ENCODE measurements around the gene RBL1.
"Not testable (repeated sequence)": the region's sequence is repeated elsewhere in the genome, so short reads cannot be mapped to it uniquely, and the experiment has no call there.

Gene RBL1

DNA sequence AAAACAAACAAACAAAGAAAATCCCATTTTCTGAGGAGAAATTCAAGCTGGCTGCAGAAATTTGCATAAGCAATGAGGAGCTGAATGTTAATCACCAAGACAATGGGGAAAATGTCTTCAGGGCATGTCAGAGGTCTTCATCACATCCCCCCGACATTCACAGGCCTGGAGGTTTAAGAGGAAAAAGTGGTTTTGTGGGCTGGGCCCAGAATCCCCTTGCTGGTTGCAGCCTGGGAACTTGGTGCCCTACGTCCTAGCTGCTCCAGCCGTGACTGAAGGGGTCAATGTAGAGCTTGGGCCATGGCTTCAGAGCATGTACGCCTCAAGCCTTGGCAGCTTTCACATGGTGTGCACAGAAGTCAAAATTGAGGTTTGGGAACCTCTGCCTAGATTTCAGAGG is 101.6 kb downstream of the RBL1 start:
- DNase-seq (ENCODE audit: low spot score), result not testable (repeated sequence)

DNA sequence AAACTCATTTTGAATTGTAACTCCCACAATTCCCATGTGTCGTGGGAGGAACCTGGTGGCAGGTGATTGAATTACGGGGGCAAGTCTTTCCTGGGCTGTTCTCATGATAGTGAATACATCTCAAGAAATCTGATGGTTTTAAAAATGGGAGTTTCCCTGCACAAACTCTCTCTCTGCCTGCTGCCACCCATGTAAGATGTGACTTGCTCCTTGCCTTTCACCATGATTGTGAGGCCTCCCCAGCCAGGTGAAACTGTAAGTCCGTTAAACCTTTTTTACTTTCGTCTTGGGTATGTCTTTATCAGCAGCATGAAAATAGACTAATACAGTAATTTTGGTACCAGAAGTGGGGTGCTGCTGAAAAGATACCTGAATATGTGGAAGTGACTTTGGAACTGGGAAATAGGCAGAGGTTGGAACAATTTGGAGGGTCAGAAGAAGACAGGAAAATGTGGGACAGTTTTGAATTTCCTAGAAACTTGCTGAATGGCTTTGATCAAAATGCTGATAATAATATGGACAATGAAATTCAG is 102.9 kb downstream of the RBL1 start:
- no peak for DNase-seq (ENCODE audit: low spot score)

DNA sequence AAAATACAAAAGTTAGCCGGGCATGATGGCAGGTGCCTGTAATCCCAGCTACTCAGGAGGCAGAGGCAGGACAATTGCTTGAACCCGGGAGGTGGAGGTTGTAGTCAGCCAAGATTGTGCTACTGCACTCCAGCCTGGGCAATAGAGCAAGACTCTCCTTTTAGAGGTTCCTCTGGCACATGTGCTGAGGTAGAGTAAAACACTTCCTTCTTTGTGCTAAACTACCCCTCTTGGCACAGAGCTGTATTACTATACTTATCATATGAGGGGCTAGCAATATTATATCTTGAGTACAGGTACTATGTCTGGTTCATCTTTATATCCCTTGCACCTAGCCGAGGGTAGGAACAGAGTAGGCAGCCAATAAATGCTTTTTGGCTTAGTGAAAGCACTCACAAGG is 104.1 kb downstream of the RBL1 start:
- no peak for DNase-seq (ENCODE audit: low spot score)

DNA sequence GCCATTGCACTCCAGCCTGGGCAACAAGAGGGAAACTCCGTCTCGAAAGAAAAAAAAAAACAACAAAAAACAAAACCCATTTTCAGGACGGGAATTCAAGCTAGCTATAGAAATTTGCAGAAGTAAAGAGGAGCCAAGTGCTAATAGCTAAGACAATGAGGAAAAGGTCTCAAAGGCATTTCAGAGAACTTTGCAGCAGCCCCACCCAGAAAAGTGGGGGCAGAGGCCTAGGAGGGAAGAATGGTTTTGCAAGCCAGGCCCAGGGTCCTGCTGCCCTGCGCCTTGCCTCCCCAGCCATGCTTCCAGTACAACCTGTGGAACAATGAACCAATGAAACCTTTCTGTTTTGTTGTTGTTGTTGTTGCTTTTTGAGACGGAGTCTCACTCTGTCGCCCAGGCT is 106.0 kb downstream of the RBL1 start:
- DNase-seq (ENCODE audit: low spot score), result no peak

DNA sequence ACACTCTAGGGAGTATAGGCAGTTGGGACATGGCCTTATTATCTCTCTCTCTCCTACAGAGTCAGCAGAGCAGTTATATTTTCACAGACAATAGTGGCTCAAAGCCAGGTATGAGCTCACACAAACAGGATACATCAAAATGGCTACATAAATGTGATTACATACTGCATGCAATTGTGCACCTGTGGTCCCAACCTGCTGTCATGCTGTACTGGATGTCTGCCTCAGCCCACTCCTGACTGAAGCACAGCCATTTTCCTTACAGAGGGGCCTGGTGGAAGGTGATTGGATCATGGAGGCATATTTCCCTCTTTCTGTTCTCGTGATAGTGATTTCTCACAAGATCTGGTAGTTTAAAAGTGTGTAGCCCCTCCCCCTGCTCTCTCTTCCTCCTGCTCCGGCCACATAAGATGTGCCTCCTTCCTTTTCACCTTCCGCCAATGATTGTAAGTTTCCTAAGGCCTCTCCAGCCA is 107.3 kb downstream of the RBL1 start:
- no peak for DNase-seq (ENCODE audit: low spot score)

DNA sequence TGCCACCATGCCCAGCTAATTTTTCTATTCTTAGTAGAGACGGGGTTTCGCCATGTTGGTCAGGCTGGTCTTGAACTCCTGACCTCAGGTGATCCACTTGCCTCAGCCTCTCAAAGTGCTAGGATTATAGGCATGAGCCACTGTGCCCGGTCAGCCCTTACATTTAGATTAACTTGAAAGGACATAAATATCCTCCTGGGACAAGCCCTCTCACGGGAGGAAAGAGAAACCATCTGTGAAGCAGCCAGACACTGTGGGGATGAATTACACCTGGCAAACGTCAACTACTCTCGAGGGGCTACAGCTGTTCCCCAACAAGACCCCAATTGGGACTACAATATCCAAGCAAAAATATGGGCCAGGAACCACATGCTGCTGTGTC is 111.5 kb downstream of the RBL1 start:
- no peak for DNase-seq (ENCODE audit: low spot score)

DNA sequence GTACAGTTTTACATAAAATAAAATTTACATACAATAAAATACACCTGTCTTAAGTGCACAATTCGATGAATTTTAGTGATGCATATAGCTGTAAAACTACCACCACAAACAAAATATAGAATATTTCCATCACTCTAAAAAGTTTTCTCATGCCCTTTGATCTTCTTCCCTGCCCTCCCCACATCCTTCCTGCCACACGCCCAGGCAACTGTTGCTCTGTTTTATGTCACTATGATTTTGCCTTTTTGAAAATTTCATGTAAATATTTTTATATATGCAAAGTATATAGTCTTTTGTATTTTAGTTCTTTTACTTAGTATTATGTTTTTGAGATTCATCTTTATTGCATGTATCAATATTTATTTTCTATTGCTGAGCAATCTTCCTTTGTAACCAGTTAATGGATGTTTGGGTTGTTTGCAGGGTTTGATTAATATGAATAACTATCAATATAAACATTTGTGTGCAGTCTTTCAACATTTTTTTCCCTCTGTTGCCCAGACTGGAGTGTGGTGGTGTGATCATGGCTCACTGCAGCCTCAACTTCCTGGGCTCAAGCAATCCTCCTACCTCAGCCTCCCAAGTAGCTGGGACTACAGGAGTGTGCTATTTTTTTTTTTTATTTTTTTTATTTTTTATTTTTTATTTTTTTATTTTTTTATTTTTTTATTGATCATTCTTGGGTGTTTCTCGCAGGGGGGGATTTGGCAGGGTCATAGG is 120.5 kb downstream of the RBL1 start:
- no peak for DNase-seq (ENCODE audit: low spot score)

DNA sequence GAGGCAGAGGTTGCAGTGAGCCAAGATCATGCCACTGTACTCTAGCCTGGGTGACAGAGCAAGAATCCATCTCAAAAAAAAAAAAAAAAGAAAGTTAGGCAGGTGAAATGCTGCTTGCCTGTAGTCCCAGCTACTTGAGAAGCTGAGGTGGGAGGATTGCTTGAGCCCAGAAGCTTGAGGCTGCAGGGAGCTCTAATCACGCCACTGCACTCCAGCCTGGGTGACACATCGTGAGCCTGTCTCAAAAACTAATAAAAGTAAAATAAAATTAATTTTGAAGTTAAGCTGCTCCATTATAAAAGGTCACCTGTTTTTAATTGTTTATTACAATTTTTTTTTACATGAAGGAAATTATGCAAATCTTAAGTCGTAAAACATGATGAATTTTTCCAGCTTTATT is 121.1 kb downstream of the RBL1 start:
- no peak for DNase-seq (ENCODE audit: low spot score)

DNA sequence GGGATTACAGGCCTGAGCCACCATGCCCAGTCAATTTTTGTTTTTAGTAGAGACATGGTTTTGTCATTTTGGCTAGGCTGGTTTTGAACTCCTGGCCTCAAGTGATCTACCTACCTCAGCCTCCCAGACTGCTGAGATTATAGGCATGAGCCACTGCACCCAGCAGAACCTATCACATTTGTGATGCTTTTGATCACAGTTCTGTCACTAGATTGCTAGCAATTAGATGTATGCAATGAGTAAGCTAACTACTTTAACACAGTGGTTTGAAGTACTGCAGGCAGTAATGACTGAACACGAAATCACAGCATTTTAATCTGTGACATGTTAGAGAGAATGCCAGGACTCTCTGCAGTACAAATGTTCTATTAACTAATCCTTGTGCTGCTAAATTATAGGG is 124.7 kb downstream of the RBL1 start:
- DNase-seq (ENCODE audit: low spot score), result no peak

DNA sequence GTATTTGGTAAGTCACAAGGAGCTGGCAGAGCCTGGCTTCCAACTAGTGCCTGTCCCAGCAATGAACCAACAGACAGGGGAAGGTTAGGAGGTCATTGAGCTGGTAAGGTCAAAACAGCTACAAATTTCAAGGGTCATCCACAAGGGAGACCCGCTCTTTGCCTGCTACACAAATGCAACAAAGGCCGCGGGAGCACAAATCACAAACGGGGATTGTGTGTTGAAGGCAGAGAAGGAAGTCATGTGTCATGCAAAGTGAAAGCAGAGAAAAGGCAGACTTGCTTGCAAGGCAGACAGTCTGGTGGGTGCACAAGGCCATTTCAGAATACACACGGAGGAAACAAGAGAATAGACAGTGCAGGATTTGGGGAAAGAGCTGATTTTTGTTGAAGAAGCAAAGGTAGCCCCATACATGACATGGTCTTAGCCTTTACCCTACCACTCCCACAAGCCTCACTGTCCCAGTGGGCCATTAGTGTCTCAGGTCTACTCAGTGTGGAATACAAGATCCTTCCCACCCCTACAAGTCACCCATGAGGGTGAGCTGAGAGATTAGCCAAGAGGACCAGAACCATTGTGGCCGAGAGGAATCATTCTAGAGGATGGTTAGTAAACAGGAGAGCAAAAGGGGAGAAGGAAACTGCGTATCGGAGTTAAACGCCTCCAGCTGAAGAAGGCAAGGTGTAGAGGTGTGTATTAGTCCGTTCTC is 126.2 kb downstream of the RBL1 start:
- no peak for DNase-seq (ENCODE audit: low spot score)

DNA sequence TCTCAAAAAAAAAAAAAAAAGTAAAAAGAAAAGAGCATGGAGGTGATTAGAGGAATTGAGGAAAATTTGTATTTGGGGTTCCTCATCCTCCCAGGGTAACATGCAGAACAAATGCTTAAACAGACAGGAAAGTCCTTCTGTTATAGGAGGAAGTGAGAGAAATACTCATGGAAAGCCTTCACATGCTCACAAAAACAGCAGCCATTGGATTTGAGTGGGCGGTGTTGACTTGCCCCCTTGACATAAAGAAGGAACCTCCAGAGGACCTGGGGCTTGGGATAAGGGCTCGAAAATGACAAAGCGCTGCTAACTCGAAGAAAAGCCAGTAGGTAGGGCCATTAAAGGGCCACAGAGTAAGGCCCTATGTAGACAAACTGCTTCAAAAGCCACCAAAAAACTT is 126.7 kb downstream of the RBL1 start:
- DNase-seq (ENCODE audit: low spot score), result no peak

DNA sequence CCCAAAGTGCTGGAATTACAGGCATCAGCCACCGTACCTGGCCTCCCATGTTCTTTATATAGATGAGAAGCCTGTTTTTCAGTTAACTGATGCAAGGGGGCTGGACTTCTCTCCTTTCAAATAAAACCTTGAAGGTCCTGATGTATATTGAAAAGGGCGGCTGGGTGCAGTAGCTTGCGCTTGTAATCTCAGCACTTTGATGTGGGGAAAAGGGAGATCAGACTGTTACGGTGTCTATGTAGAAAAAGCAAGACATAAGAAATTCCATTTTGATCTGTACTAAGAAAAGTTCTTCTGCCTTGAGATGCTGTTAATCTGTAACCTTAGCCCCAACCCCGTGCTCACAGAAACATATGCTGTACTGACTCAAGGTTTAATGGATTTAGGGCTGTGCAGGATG is 128.2 kb downstream of the RBL1 start:
- DNase-seq (ENCODE audit: low spot score), result no peak

DNA sequence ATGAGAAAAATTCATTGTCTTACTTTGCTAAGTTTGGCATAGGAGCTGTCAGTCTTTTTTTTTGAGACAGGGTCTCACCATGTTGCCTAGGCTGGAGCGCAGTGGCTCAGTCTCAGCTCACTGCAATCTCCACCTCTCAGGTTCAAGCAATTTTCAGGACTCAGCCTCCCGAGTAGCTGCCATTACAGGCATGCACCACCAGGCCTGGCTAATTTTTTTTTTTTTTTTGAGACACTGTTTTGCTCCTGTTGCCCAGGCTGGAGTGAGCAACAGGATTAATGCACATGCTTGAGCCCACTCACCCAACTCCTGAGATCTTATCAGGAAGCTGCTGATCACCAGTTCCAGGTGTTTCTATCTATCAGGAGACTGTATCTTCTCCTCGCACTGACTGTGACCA is 128.8 kb downstream of the RBL1 start:
- DNase-seq (ENCODE audit: low spot score), result not testable (repeated sequence)

DNA sequence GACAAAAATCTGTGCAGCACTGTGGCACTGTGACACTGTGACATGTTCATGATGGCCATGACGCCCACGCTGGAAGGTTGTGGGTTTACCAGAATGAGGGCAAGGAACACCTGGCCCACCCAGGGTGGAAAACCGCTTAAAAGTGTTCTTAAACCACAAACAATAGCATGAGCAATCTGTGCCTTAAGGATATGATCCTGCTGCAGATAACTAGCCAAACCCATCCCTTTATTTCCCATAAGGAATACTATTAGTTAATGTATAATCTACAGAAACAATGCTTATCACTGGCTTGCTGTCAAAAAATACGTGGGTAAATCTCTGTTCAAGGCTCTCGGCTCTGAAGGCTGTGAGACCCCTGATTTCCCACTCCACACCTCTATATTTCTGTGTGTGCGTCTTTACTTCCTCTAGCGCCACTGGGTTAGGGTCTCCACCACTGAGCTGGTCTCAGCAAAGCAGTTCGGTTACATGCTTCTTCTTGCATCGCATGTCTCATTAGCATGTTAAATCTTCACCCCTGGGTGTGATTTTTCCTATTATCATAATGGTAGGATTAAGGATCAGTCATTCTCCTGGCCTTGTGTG is 133.3 kb downstream of the RBL1 start:
- not testable (repeated sequence) for DNase-seq (ENCODE audit: low spot score)

DNA sequence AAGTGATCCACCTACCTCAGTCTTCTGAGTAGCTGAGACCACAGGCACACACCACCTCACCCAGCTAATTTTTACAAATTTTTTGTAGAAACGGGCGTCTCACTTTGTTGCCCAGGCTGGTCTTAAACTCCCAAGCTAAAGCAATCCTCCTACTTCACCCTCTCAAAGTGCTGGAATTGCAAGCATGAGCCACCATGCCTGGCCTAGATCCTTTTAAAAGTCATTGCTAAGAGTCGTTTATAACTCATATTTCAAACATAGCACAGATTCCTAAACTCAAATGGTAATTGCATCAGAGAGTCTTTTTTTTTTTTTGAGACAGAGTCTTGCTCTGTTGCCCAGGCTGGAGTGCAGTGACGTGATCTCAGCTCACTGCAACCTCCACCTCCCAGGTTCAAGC is 136.6 kb downstream of the RBL1 start:
- DNase-seq (ENCODE audit: low spot score), result no peak

DNA sequence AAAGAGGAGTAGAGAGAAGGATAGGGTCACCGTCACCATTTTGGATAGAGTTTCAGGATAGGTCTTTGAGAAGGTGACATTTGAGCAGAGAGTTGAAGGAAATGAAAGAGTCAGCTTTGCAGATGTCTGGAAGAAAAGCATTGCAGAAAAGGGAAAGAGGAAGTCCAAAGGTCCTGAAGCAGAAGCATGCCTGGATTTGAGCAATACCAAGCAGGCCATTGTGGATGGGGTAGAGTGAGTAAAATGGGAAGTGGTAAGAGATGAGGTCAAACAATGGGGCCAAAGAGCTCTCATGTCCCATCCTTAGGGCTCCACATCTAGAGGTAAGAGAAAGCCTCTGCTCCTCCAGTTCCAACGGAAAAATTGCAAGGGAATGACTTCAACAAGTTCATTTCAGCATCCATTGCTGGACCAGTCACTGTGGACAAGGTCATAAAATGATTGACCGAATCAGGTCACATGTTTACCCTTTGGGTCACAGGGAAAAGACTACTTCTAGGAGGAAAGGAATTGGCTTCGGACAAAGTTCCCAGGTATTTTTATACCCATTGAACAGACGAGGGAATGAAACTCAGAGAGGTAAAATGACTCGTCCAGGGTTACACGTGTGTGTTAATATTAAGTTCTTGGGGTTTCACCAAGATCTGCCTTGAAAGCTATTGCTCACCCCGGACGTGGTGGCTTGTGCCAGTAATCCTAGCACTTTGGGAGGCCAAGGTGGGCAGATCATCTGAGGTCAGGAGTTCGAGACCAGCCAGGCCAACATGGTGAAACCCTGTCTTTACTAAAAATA is 137.7 kb downstream of the RBL1 start:
- DNase-seq (ENCODE audit: low spot score), result no peak

DNA sequence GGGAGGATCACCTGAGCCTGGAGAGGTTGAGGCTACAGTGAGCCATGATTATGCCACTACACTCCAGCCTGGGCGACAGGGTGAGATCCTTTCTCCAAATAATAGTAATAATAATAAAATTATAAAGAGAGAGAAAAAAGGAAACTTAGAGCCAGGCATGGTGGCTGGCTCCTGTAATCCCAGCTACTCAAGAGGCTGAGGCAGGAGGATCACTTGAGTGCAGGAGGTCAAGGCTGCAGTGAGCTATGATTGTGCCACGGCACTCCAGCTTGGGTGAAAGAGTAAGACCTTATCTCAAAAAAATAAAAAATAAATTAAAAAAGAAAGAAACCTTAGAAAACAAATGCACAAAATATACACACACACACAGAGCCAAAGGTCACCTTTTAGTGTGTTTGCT is 139.1 kb downstream of the RBL1 start:
- DNase-seq (ENCODE audit: low spot score), result no peak

DNA sequence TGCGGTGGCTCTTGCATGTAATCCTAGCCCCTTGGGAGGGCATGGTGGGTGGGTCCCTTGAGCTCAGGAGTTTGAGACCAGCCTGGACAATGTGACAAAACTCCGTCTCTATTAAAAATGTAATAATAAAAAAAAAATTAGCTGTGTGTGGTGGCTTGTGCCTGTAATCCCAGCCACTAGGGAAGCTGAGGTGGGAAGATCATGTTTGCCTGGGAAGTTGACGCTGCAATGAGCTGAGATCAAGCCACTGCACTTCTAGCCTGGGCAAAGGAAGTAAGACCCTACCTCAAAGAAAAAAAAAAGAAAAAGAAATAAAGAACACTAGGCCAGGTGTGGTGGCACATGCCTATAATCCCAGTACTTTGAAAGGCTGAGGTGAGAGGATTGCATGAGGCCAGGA is 139.8 kb downstream of the RBL1 start:
- no peak for DNase-seq (ENCODE audit: low spot score)

DNA sequence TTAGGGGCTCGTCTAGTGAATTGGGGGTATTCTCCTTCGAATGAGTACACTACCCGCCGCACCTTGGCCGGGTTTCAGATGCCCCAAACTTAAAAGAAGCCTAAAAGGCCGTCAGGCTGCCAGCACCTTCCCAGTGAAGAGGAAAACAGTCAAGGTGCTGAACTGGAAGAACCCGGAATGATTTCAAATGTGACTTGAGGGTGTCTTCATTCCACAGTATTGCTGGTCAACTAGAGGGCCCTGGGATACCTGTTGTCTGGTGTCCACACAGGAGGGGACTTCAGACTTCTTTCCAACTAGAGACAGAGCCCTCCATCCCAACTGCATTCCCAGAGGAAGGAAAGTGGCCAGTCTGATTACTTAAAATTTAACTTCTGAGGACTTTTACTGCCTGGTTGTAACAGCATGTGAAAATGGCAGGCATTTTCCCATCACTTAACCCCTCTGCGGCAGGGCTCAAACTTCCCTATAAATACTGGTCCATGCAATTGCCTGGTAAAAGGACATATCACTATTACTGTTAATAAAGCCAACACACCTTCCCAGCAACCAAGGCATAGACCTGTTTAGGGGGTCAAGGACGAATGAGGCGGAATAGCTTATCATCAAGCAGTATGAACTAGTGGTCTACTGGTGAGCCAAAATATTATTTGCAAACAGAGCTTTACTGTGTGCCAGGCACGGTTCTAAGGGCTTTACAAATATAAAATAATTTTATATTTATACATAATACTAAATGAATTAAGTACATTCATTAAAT is 143.6 kb downstream of the RBL1 start:
- no peak for DNase-seq (ENCODE audit: low spot score)

DNA sequence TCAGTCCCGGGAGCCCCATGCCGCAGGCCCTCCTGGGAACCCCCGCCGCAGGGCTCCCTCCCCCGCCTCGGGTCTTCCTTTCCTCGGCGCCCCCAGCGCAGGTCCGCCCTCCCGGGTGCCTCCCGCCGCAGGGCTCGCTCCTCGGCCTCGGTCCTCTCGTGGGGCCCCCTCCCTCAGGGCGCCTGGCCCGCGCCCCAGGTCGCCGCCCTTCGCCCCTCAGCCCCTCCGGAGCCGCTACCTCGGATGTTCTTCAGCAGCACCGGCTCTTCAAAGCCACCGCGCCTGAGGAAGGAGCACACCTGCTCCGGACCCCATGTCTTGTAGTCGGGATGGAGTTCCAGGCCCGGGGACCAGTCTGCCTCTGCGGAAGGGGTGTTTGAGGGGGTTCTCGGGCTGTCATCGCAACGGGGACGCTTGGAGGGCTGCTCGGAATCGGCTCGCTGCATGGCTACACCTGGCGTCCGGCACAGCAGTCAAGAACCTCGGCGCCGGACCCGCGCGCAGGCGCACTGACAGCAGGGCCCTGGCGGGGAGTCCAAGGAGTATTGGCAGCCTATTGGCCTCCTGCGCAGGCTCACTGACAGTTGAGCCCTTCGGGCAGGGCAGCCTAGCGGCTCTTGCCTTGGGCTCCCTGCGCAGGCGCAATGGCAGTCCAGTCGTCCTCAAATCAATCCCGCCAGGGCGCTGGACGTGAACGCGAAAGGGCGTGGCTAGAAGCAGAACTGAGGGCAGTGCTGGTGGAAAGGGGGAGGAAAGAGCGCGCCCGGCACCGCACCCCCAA is 144.4 kb downstream of the RBL1 start, which contains the start of gene SAMHD1:
TSS of gene SAMHD1 (minus strand) at position 511 of the 781 bp plus-strand sequence. CDS start at position 446, 65 bp downstream.
- DNase-seq (ENCODE audit: low spot score), result peak; percentile 70

All from hematopoietic multipotent progenitor cell treated with erythropoietin and hydrocortisone succinate and interleukin-3 and kit ligand, for 15 days (in vitro differentiated cells).